ENCODE results near the gene RNASEH2A. TPM values are rescaled to one million over a fixed set of nuclear protein-coding genes. Genes with fewer than 3 reads are reported as not detected.

The RNASEH2A gene
- total and polyA plus RNA-seq, 10 donors = 4.4 to 15.9 (median 11.7) TPM

GRCh38 chr19:12836529-12836863 lies 30.1 kb downstream of the RNASEH2A start:
- Histone ChIP-seq H3K27me3 (replicated peaks in 1 of 7) (peaks cover 9 to 100% (median 100%) of the 10 kb centered on the region in 7 donors), H3K27ac (no peak overlapping the region), H3K36me3 (no peaks in the 10 kb centered on the region), H3K4me1 (peaks cover 7 to 71% (median 43%) of the 10 kb centered on the region in 6 donors), H3K9me3 (peaks cover 0 to 10% (median 0%) of the 10 kb centered on the region in 8 donors), H3K4me3 (no peak overlapping the region)
- DNase-seq = no peak
- TF ChIP-seq CTCF (IDR thresholded peaks at IDR 0.05 in 8 of 11, conservative IDR thresholded peaks at IDR 0.05 in 3 of 11) (no peak), POLR2A (IDR thresholded peaks at IDR 0.05) (no peak), POLR2AphosphoS5 (IDR thresholded peaks at IDR 0.05) (no peak)
- intact Hi-C loops (cut with DNase I; ENCODE audit: low total_unique reads) = no loop called here
- WGBS, 5 donors = 4 to 21% (median 8%) methylated on average over 6 of the region's 6 CpGs

- Histone ChIP-seq H3K4me3 (no peak overlapping the region), H3K27ac (no peak overlapping the region), H3K27me3 (replicated peaks in 1 of 7) (peaks cover 9 to 100% (median 100%) of the 10 kb centered on the region in 7 donors), H3K9me3 (peaks cover 0 to 10% (median 0%) of the 10 kb centered on the region in 8 donors), H3K4me1 (peaks cover 6 to 73% (median 42%) of the 10 kb centered on the region in 6 donors), H3K36me3 (no peaks in the 10 kb centered on the region)
- no peak for DNase-seq
- intact Hi-C loops (cut with DNase I; ENCODE audit: low total_unique reads) = no loop called here
- WGBS, 5 donors = 71 to 81% (median 76%) methylated on average over 4 of the region's 4 CpGs
- TF ChIP-seq POLR2AphosphoS5 (IDR thresholded peaks at IDR 0.05) (no peak), POLR2A (IDR thresholded peaks at IDR 0.05) (no peak), CTCF (IDR thresholded peaks at IDR 0.05 in 8 of 11, conservative IDR thresholded peaks at IDR 0.05 in 3 of 11) (no peak)
Observed at GRCh38 chr19:12837225-12837624, 30.8 kb downstream of the RNASEH2A start.

DNA sequence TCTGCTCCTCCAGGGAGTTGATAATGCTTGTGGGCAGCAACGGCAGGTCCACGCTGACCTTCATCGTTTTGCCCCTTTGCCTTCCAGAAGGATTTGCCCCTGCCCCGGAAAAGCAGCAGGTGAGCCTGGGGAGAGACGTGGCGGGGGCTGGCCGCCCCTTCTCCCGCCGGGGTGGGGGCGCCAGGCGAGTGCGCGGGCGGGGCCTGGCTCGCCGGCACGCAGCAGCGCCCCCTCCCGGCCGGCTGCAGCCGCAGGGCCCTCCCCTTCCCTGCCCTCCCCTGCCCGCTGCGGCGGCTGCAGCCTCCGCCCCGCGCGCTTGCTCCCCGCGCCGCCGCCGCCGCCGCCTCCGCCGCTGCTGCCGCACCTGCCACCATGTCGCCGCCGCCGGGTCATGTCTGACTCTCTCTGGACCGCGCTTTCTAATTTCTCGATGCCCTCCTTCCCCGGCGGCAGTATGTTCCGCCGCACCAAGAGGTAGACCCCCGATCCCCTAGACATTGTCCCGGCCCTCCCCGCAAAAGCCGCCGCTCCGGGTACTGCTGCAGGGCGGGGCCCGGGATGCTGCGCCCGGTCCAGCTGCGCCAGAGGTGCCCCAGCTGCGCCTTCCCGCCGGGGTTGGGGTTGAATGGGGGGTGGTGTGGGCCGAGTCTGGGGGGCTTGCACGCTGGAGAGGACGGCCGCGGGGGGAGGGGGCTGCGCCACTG lies 31.9 kb downstream of the RNASEH2A start, which contains the start of gene MAST1:
MAST1 (plus strand) TSS at position 334 of the 704 bp plus-strand sequence; CDS start at position 392, 58 bp downstream.
- peaks cover 0 to 62% (median 32%) of the 10 kb centered on the region in 6 donors for H3K4me1 ChIP-seq
- 0 to 1% (median 1%) methylated on average over 30 to 69 of the region's 69 CpGs for WGBS, 5 donors
- peak within 1 kb of the TSS in 6 of 8 donors; percentile 11 to 63 (median 19) for H3K4me3 ChIP-seq
- H3K9me3 ChIP-seq = peaks cover 0 to 10% (median 0%) of the 10 kb centered on the region in 8 donors
- intact Hi-C loops (cut with DNase I; ENCODE audit: low total_unique reads) = no loop called here
- no peaks in the 10 kb centered on the region for H3K36me3 ChIP-seq
- H3K27ac ChIP-seq = no peak within 1 kb of the TSS
- H3K27me3 ChIP-seq (replicated peaks in 1 of 7) = peaks cover 11 to 100% (median 99%) of the 10 kb centered on the region in 7 donors
- peak; percentile 80 for DNase-seq
- no peak for TF ChIP-seq POLR2A (IDR thresholded peaks at IDR 0.05)
- TF ChIP-seq CTCF (IDR thresholded peaks at IDR 0.05 in 8 of 11, conservative IDR thresholded peaks at IDR 0.05 in 3 of 11) = peak in 6 of 11 experiments; percentile 24 to 72 (median 56)
- TF ChIP-seq POLR2AphosphoS5 (IDR thresholded peaks at IDR 0.05) = no peak
